ENCODE data around the gene EIF4H. TPM values are rescaled to one million over a fixed set of nuclear protein-coding genes. Genes with fewer than 3 reads are reported as not detected.
"Not testable (repeated sequence)": the region's sequence is repeated elsewhere in the genome, so short reads cannot be mapped to it uniquely, and the experiment has no call there.

EIF4H gene
- total RNA-seq, 4 donors from 2014 or later = 175 to 250 (median 213) TPM

DNA sequence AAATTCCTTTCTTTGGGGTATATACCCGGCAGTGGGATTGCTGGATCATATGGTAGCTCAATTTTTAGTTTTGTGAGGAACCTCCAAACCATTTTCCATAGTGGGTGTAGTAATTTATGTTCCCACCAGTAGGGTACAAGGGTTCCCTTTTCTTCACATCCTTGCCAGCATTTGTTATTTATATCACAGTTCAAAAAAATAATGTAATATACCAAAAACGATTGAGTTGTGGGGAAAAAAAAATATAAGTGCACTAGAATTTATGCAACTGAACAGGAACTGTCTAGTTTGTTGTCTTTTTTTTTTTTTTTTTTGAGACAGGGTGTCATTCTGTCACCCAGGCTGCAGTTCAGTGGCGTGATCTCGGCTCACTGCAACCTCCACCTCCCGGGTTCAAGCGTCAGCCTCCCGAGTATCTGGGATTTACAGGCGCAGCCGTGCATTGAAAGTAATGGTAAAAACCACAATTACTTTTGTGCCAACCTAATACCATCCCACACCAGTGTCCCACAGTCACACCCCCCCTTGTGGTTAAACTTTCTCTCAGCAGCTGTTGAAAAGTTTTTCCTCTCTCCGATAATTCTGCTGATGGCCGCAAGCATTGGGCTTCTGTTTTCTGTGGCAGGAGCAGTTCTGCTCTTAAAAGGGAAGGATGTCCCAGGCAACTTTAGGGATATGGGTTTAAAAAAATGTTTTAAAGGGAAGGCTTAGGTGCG, 28.8 kb downstream of the EIF4H start:
- H3K27me3 ChIP-seq = peaks cover 8% of the 10 kb centered on the region
- in situ Hi-C loops (cut with MboI; ENCODE audit: low pct_ligation_motif_present in 1 of 4, low pct_unique_long_range_greater_than_20kb in 1 of 4, low sequenced_read_pairs in 3 of 4) (loop anchor here in 2 of 4 donors (5.0 to 10.0 kb wide), 2 partner anchors 136 to 202 kb away; no protein-coding TSS in a partner anchor), intact Hi-C loops (cut with DNase I; ENCODE audit: low total_unique reads) (no loop called here)
- no peak overlapping the region for H3K27ac ChIP-seq
- WGBS, 2 donors (ENCODE audit: low coverage in 1 of 2) = 29 to 57% methylated on average over 3 to 12 of the region's 12 CpGs
- H3K4me1 ChIP-seq = peaks cover 0 to 21% (median 5%) of the 10 kb centered on the region in 4 donors
- no peaks in the 10 kb centered on the region for H3K9me3 ChIP-seq
- peak; percentile 39 for DNase-seq
- H3K36me3 ChIP-seq = no peaks in the 10 kb centered on the region
- no peak overlapping the region for H3K4me3 ChIP-seq
- no peak for TF ChIP-seq POLR2AphosphoS5 (IDR thresholded peaks at IDR 0.05)
- TF ChIP-seq, protein P1, sequence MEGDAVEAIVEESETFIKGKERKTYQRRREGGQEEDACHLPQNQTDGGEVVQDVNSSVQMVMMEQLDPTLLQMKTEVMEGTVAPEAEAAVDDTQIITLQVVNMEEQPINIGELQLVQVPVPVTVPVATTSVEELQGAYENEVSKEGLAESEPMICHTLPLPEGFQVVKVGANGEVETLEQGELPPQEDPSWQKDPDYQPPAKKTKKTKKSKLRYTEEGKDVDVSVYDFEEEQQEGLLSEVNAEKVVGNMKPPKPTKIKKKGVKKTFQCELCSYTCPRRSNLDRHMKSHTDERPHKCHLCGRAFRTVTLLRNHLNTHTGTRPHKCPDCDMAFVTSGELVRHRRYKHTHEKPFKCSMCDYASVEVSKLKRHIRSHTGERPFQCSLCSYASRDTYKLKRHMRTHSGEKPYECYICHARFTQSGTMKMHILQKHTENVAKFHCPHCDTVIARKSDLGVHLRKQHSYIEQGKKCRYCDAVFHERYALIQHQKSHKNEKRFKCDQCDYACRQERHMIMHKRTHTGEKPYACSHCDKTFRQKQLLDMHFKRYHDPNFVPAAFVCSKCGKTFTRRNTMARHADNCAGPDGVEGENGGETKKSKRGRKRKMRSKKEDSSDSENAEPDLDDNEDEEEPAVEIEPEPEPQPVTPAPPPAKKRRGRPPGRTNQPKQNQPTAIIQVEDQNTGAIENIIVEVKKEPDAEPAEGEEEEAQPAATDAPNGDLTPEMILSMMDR (IDR thresholded peaks at IDR 0.05) = peak; percentile 40 to 63 (median 52)

DNA sequence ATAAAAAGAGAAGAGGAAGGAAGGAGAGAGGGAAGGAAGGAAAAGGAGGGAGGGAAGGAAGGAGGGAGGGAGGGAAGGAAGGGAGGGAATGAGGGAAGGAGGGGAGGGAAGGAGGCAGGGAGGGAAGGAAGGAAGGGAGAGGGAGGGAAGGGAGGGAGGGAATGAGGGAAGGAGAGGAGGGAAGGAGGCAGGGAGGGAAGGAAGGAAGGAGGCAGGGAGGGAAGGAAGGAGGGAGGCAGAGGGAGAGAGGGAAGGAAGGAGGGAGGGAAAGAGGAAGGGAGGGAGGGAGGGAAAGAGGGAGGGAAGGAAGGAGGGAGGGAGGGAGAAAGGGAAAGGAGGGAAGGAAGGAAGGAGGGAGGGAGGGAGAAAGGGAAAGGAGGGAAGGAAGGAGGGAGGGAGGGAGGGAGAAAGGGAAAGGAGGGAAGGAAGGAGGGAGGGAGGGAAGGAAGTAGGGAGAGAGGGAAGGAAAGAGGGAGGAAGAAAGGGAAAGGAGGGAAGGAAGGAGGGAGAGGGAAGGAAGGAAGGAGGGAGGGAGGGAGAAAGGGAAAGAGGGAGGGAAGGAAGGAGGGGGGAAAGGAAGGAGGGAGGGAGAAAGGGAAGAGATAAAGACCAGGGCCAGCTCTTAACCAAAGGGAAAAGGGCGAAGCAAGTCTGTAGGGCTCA, 29.9 kb downstream of the EIF4H start:
- H3K4me1 ChIP-seq = peaks cover 0 to 22% (median 5%) of the 10 kb centered on the region in 4 donors
- no peaks in the 10 kb centered on the region for H3K36me3 ChIP-seq
- TF ChIP-seq POLR2AphosphoS5 (IDR thresholded peaks at IDR 0.05) (no peak), POLR2A (IDR thresholded peaks at IDR 0.05) (no peak), EP300 (IDR thresholded peaks at IDR 0.05; ENCODE audit: low read depth) (no peak)
- TF ChIP-seq, protein P1 (IDR thresholded peaks at IDR 0.05) = no peak
- H3K27ac ChIP-seq = no peak overlapping the region
- in situ Hi-C loops (cut with MboI; ENCODE audit: low pct_ligation_motif_present in 1 of 4, low pct_unique_long_range_greater_than_20kb in 1 of 4, low sequenced_read_pairs in 3 of 4) (loop anchor here in 2 of 4 donors (5.0 to 10.0 kb wide), 2 partner anchors 137 to 201 kb away; no protein-coding TSS in a partner anchor), intact Hi-C loops (cut with DNase I; ENCODE audit: low total_unique reads) (no loop called here)
- WGBS, 2 donors (ENCODE audit: low coverage in 1 of 2) = 67 to 91% methylated on average over 1 of the region's 1 CpG
- H3K4me3 ChIP-seq = no peak overlapping the region
- no peak for DNase-seq
- no peaks in the 10 kb centered on the region for H3K9me3 ChIP-seq
- H3K27me3 ChIP-seq = peaks cover 8% of the 10 kb centered on the region

DNA sequence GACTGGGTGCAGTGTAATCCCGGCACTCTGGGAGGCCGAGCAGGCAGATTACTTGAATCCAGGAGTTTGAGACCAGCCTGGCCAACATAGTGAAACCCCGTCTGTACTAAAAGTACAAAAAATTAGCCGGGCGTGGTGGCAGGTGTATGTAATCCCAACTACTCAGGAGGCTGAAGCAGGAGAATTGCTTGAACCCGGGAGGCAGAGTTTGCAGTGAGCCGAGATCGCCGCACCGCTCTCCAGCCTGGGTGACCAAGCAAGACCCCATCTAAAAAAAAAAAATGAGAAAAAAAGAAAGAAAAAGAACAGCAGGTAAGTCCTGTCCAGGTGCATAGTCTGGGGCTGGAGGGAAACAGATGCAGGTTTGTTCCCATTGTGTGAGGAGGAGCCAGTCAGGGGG, 31.9 kb downstream of the EIF4H start:
- not testable (repeated sequence) for DNase-seq, H3K27ac ChIP-seq, H3K9me3 ChIP-seq, H3K4me3 ChIP-seq, H3K27me3 ChIP-seq, H3K36me3 ChIP-seq
- in situ Hi-C loops (cut with MboI; ENCODE audit: low pct_ligation_motif_present in 1 of 4, low pct_unique_long_range_greater_than_20kb in 1 of 4, low sequenced_read_pairs in 3 of 4) (loop anchor here in 2 of 4 donors (5.0 to 10.0 kb wide), 2 partner anchors 196 to 199 kb away; no protein-coding TSS in a partner anchor), intact Hi-C loops (cut with DNase I; ENCODE audit: low total_unique reads) (loop anchor here (2.0 kb wide), 1 partner anchor 195 kb away; no protein-coding TSS in a partner anchor)
- H3K4me1 ChIP-seq = peaks cover 4 to 34% (median 13%) of the 10 kb centered on the region in 4 donors
- 62 to 72% methylated on average over 10 of the region's 10 CpGs for WGBS, 2 donors (ENCODE audit: low coverage in 1 of 2)

DNA sequence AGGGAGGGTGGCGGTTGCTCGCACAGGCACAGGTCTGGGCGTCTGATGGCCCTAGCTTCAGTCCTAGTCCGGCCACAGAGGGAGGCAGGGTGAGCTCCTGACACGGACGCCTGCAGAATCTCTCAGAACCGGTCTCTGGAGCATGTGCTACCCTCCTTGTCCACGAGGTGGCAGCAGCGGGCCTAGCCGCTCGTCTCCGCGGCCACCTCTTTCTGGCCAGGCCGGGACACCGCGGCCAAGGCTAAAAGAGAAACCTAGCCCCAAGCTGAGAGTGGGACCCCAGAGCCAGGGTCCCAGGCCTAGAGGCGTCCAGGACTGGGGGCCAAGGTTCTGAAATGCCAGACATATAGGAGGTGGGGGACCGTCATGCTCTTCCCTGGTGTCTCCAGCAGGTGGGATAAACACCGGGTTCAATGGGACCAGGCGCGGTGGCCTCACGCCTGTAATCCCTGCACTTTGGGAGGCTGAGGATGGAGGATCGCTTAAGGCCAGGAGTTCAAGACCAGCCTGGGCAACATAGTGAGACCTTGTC, 32.5 kb downstream of the EIF4H start:
- Histone ChIP-seq H3K36me3 (no peaks in the 10 kb centered on the region), H3K4me3 (peak overlapping the region in 2 of 4 donors; percentile 17 to 47), H3K27me3 (peaks cover 8% of the 10 kb centered on the region), H3K27ac (no peak overlapping the region), H3K4me1 (peaks cover 4 to 34% (median 13%) of the 10 kb centered on the region in 4 donors), H3K9me3 (no peaks in the 10 kb centered on the region)
- intact Hi-C loops (cut with DNase I; ENCODE audit: low total_unique reads) (loop anchor here (2.0 kb wide), 1 partner anchor 194 kb away; no protein-coding TSS in a partner anchor), in situ Hi-C loops (cut with MboI; ENCODE audit: low pct_ligation_motif_present in 1 of 4, low pct_unique_long_range_greater_than_20kb in 1 of 4, low sequenced_read_pairs in 3 of 4) (loop anchor here in 2 of 4 donors (5.0 to 10.0 kb wide), 2 partner anchors 196 to 198 kb away; no protein-coding TSS in a partner anchor)
- DNase-seq = peak; percentile 92
- WGBS, 2 donors (ENCODE audit: low coverage in 1 of 2) = 33% methylated on average over 7 of the region's 23 CpGs; no CpG with 5 or more reads in 1 of the 2 donors
- TF ChIP-seq POLR2A (IDR thresholded peaks at IDR 0.05) (no peak), POLR2AphosphoS5 (IDR thresholded peaks at IDR 0.05) (no peak), EP300 (IDR thresholded peaks at IDR 0.05; ENCODE audit: low read depth) (no peak)
- TF ChIP-seq, protein P1 (IDR thresholded peaks at IDR 0.05) = peak; percentile 97 to 99 (median 98)

Measured in transverse colon (tissue), 4 donors.